ENCODE data around the gene IL19.

DNA sequence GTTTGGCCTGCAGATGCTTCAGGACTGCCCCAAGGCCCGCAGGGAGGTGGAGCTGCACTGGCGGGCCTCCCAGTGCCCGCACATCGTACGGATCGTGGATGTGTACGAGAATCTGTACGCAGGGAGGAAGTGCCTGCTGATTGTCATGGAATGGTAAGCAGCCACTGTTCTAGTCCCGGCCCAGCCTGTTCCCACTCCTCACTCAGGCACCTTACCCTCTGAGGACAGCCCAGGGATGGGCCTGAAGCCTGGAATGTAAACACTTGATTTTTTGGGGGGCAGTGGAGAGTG lies 41.9 kb upstream of the IL19 start:
- TF ChIP-seq, protein P1, sequence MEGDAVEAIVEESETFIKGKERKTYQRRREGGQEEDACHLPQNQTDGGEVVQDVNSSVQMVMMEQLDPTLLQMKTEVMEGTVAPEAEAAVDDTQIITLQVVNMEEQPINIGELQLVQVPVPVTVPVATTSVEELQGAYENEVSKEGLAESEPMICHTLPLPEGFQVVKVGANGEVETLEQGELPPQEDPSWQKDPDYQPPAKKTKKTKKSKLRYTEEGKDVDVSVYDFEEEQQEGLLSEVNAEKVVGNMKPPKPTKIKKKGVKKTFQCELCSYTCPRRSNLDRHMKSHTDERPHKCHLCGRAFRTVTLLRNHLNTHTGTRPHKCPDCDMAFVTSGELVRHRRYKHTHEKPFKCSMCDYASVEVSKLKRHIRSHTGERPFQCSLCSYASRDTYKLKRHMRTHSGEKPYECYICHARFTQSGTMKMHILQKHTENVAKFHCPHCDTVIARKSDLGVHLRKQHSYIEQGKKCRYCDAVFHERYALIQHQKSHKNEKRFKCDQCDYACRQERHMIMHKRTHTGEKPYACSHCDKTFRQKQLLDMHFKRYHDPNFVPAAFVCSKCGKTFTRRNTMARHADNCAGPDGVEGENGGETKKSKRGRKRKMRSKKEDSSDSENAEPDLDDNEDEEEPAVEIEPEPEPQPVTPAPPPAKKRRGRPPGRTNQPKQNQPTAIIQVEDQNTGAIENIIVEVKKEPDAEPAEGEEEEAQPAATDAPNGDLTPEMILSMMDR (IDR thresholded peaks at IDR 0.05 in 4 of 5, conservative IDR thresholded peaks at IDR 0.05 in 1 of 5): no peak
- TF ChIP-seq POLR2A (IDR thresholded peaks at IDR 0.05): no peak
